MCF 10A (cell line): ENCODE results near the gene MAP2K3. TPM values are rescaled to one million over a fixed set of nuclear protein-coding genes. Genes with fewer than 3 reads are reported as not detected.
"Not testable (repeated sequence)": the region's sequence is repeated elsewhere in the genome, so short reads cannot be mapped to it uniquely, and the experiment has no call there.

Experiments
- BruUV-seq: library from RNA; stranded (reverse); fragments of 400-500 nt; replicated peaks from 2 replicates; lab custom pipeline; 2021; lab: Mats Ljungman, UMichigan
- CTCF ChIA-PET: fragments of 300-600 bp; sonication (Branson Sonifier 250); formaldehyde crosslinking; extraction: SDS; loops from one replicate; lab custom pipeline; 2021; ENCODE audit warnings: antibody characterized with exemption, inconsistent platforms; lab: Yijun Ruan, JAX
- POLR2A ChIA-PET: fragments of 300-600, 350-650 bp; sonication (Branson Sonifier 250); formaldehyde crosslinking; extraction: SDS; loops from one replicate; lab custom pipeline; 2020; ENCODE audit warnings: antibody characterized with exemption, inconsistent platforms; lab: Yijun Ruan, JAX
- DNase-seq: peaks from one replicate; pipeline ENCODE4 v3.0.0-alpha.2; 2018; ENCODE audit not compliant: unreplicated experiment
- H3K27ac Mint-ChIP-seq: one replicate; pipeline ENCODE4 v1.8.0; 2022; ENCODE audit warnings: mild to moderate bottlenecking, low read depth, mixed read lengths; ENCODE audit not compliant: unreplicated experiment
- H3K27me3 Mint-ChIP-seq: one replicate; pipeline ENCODE4 v1.8.0; 2022; ENCODE audit warnings: mixed read lengths; ENCODE audit not compliant: insufficient read depth, unreplicated experiment
- H3K36me3 Mint-ChIP-seq: one replicate; pipeline ENCODE4 v1.8.0; 2022; ENCODE audit warnings: mild to moderate bottlenecking, moderate library complexity, mixed read lengths; ENCODE audit not compliant: insufficient read depth, unreplicated experiment
- H3K4me1 Mint-ChIP-seq: one replicate; pipeline ENCODE4 v1.8.0; 2022; ENCODE audit warnings: mixed read lengths; ENCODE audit not compliant: insufficient read depth, unreplicated experiment
- H3K4me3 Mint-ChIP-seq: one replicate; pipeline ENCODE4 v1.8.0; 2022; ENCODE audit warnings: mild to moderate bottlenecking, moderate library complexity, mixed read lengths; ENCODE audit not compliant: unreplicated experiment
- H3K9me3 Mint-ChIP-seq: one replicate; pipeline ENCODE4 v1.8.0; 2022; ENCODE audit warnings: mixed read lengths; ENCODE audit not compliant: unreplicated experiment
- intact Hi-C: fragments of 100-400 bp; cut with micrococcal nuclease; formaldehyde crosslinking; loops from 2 replicates; pipeline ENCODE4 v1.14.1; 2022
- total RNA-seq: library from RNA; stranded (reverse); gene quantifications from 2 replicates; pipeline ENCODE4 v1.2.3, GENCODE V29; 2022
- TF ChIP-seq, protein P1 (sequence below): fragments of 200-600 bp; IDR thresholded peaks from one replicate; pipeline ENCODE4 v1.8.0; 2022; ENCODE audit warnings: antibody characterized with exemption, mild to moderate bottlenecking; ENCODE audit not compliant: unreplicated experiment

The MAP2K3 gene
- total RNA-seq, 1 experiment from 2014 or later, result 45.2 TPM

DNA sequence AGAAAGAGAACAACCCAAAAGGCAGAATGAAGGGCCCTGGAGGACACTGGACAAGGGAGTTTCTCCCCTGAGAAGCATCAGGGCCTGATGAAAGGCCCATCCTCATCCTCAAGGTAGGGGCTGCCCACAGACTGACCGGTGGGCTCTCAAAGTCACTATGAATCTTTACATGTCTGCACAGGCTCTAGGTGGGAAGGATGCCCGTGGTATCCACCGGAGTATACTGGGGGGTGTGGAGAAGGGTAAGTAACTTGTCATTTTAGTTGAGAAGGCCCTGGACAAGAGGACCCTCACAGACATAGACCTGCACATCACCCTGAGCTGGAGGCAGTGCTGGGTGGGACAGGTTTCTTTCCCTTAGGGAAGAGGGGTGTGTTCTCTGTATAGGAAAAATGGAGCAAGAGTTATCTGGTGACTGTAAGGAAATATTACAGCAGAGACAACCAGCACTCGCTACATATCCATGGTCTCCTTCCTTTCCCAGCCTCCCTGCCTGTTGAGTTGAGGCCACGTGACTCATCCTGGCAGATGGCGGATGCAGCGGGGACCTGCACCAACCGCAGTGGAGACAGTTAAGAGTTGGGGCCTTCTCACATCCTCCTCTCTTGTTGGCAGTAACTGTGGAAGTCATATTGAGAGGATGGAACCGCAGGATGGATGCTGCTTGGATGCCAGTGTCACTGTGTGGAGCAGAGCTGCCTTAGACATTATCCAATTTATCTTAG lies 46.1 kb downstream of the MAP2K3 start:
- peaks cover 28% of the 10 kb centered on the region for H3K9me3 Mint-ChIP-seq
- ChIA-PET CTCF (no interaction called here), POLR2A (no interaction called here)
- DNase-seq, result no peak
- no peak overlapping the region for H3K27ac Mint-ChIP-seq
- no peaks in the 10 kb centered on the region for H3K27me3 Mint-ChIP-seq
- no peak overlapping the region for H3K4me3 Mint-ChIP-seq
- no peaks in the 10 kb centered on the region for H3K4me1 Mint-ChIP-seq
- no peaks in the 10 kb centered on the region for H3K36me3 Mint-ChIP-seq
- TF ChIP-seq, protein P1, sequence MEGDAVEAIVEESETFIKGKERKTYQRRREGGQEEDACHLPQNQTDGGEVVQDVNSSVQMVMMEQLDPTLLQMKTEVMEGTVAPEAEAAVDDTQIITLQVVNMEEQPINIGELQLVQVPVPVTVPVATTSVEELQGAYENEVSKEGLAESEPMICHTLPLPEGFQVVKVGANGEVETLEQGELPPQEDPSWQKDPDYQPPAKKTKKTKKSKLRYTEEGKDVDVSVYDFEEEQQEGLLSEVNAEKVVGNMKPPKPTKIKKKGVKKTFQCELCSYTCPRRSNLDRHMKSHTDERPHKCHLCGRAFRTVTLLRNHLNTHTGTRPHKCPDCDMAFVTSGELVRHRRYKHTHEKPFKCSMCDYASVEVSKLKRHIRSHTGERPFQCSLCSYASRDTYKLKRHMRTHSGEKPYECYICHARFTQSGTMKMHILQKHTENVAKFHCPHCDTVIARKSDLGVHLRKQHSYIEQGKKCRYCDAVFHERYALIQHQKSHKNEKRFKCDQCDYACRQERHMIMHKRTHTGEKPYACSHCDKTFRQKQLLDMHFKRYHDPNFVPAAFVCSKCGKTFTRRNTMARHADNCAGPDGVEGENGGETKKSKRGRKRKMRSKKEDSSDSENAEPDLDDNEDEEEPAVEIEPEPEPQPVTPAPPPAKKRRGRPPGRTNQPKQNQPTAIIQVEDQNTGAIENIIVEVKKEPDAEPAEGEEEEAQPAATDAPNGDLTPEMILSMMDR, result no peak
- intact Hi-C loops, result no loop called here
- no TSS peak for BruUV-seq

DNA sequence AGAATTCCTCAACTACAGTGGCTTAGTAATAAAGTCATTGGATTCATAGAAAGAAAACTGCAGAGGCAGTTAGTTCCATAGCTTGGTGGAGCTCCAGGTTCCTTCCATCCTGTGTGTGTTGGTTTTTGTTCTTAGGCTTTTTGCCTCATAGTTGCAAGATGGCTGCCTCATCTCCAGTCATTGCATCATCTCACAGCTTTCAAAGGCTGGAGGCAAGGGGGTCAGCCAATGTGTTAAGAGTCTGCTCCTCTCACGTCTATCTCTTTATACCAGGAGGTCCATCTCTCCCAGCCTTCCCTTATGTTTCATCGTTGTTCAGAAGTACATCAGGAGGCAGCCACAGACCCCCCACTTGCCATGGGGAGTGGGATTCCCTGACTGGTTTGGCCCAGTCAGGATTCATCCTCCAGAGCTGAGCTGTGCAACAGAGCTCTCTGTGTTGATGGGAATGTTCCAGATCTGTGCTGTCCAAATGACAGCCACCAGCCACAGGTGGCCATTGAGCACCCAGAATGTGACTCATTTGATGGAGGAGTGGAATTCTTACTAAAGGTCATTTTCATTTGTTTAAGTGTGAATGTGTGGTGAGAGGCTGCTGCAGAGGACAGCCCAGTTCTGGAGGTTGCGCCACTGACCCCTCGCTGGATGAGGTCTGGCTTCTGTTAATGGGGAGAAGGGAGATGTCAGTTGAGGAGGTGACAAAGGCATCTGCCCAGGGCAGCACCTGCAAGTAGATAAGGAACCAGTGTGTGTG lies 52.2 kb downstream of the MAP2K3 start:
- H3K27ac Mint-ChIP-seq, DNase-seq, H3K4me3 Mint-ChIP-seq, intact Hi-C loops, H3K9me3 Mint-ChIP-seq, POLR2A ChIA-PET, CTCF ChIA-PET, H3K4me1 Mint-ChIP-seq, H3K36me3 Mint-ChIP-seq, H3K27me3 Mint-ChIP-seq, BruUV-seq: not testable (repeated sequence)

DNA sequence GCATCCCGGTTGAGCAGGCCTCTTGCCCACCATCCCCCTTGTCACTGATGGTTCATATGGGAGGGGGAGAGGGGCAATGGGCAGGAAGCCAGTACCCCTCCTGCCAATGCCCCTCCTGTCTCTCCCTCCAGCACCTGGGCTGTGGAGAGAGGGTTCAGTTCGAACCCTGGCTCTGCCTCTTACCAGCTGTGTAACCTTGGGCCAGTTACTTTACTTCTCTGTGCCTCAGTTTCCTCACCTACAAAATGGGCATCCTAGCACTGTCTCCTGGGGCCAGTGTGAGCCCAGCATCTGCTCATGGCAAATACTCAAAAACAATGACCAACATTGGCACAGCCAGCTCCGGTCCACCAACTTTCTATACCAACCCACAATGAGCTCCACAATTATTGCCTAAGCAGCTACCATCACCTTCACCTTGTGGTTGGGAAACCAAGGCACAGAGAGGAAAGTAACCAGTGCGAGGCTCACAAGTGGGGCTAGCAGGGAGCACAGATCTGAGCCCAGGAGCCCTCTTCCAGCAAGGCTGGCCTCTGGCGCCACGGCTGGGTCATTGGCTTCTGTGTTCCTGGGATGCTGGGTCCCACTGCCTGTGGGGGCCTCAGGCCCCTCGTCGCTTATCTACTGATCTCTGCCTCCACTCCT lies 53.6 kb downstream of the MAP2K3 start:
- CTCF ChIA-PET, result interaction anchor here (0.6 kb wide), 1 partner anchor 19 kb away, joined by 3 read pairs; no protein-coding TSS in a partner anchor
- DNase-seq, BruUV-seq, intact Hi-C loops, H3K27me3 Mint-ChIP-seq, H3K36me3 Mint-ChIP-seq, H3K9me3 Mint-ChIP-seq, POLR2A ChIA-PET, H3K27ac Mint-ChIP-seq, H3K4me1 Mint-ChIP-seq, H3K4me3 Mint-ChIP-seq: not testable (repeated sequence)

DNA sequence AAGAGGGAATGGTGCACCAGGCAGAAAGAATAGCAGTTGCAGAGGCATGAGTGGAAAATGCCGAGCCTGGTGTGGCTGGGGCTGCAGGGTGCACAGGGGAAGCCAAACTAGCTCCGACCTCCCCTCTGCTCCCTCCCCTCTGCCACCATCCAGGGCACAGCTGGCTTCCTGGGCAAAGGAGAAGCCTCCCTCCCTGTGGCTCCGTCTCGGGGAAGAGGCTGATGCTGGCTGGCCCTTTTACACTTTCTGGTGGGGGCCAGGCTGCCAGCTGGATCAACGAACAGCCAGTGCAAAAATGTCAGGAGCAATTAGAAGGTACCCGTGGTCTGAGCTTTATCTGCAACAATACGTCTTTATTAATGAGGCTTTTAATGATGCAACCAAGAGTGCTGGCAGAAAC lies 54.5 kb downstream of the MAP2K3 start:
- ChIA-PET CTCF (no interaction called here), POLR2A (no interaction called here)
- Mint-ChIP-seq H3K4me3 (no peak overlapping the region), H3K27ac (no peak overlapping the region), H3K27me3 (no peaks in the 10 kb centered on the region), H3K9me3 (no peaks in the 10 kb centered on the region), H3K4me1 (no peaks in the 10 kb centered on the region), H3K36me3 (no peaks in the 10 kb centered on the region)
- intact Hi-C loops, result no loop called here
- no TSS peak for BruUV-seq
- no peak for DNase-seq
- TF ChIP-seq, protein P1, result no peak

DNA sequence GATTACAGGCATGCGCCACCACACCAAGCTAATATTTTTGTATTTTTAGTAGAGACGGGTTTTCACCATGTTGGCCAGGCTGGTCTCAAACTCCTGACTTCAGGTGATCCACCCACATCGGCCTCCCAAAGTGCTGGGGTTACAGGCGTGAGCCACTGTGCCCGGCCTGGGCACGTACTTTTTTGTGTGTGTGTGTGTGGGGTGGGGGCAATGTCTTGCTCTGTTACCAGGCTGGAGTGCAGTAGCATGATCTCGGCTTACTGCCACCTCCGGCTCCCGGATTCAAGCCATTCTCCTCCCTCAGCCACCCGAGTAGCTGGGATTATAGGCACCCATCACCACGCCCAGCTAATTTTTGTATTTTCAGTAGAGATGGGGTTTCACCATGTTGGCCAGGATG lies 55.1 kb downstream of the MAP2K3 start:
- H3K27me3 Mint-ChIP-seq, H3K9me3 Mint-ChIP-seq, H3K4me3 Mint-ChIP-seq, H3K4me1 Mint-ChIP-seq, H3K36me3 Mint-ChIP-seq, BruUV-seq, POLR2A ChIA-PET, H3K27ac Mint-ChIP-seq, DNase-seq, intact Hi-C loops: not testable (repeated sequence)
- CTCF ChIA-PET, result interaction anchor here (0.7 kb wide), 1 partner anchor 117 kb away, joined by 4 read pairs; no protein-coding TSS in a partner anchor

DNA sequence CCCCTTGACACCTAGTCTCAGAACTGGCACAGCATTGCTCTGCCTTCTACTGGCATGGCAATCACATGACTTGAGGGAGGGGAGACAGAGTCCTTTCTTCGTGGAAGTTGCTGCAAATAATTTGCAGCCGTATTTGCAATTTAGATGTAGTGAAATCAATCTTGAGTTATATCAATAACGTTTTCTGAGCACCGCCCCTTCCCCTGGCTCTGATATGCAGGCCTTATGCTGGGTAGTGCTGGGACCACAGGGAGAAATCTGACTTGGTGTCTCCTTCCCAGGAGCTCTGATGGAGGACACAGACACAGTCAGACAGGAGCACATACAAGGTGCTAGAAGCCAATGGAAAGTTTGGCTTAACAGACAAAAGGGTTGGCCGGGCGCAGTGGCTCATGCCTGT lies 55.9 kb downstream of the MAP2K3 start:
- not testable (repeated sequence) for H3K4me3 Mint-ChIP-seq

DNA sequence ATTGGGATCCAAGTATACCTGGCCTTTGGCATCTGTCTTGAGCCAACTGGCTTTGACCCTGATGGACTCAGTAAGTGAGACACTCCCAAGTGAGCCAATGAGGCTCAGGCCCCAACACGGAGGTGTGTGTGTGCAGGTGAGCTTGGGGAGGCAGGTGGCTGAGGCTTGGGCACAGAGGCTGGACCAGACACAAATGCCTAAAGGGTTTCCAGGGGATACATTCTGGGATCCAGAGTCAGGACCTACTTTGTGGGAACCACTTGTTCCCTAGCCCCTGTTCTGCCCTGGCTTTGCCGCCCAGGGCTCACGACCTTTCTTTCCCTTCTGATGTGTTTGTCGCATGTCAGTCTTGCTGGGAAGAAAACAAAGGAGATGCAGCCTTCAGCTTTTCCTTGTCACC lies 56.8 kb downstream of the MAP2K3 start:
- H3K4me3 Mint-ChIP-seq, BruUV-seq, intact Hi-C loops, H3K4me1 Mint-ChIP-seq, POLR2A ChIA-PET, H3K36me3 Mint-ChIP-seq, H3K27me3 Mint-ChIP-seq, H3K27ac Mint-ChIP-seq, DNase-seq, H3K9me3 Mint-ChIP-seq: not testable (repeated sequence)
- CTCF ChIA-PET, result interaction anchor here (0.7 kb wide), 1 partner anchor 103 kb away, joined by 3 read pairs; no protein-coding TSS in a partner anchor

More for the DNA sequence above, 55.9 kb downstream of the MAP2K3 start:
- BruUV-seq, POLR2A ChIA-PET, H3K9me3 Mint-ChIP-seq, H3K36me3 Mint-ChIP-seq, intact Hi-C loops, H3K4me1 Mint-ChIP-seq, DNase-seq, H3K27ac Mint-ChIP-seq, H3K27me3 Mint-ChIP-seq: not testable (repeated sequence)
- CTCF ChIA-PET, result interaction anchor here (0.7 kb wide), 1 partner anchor 116 kb away, joined by 4 read pairs; no protein-coding TSS in a partner anchor
